Measurements from ENCODE around the gene MAFB.

DNA sequence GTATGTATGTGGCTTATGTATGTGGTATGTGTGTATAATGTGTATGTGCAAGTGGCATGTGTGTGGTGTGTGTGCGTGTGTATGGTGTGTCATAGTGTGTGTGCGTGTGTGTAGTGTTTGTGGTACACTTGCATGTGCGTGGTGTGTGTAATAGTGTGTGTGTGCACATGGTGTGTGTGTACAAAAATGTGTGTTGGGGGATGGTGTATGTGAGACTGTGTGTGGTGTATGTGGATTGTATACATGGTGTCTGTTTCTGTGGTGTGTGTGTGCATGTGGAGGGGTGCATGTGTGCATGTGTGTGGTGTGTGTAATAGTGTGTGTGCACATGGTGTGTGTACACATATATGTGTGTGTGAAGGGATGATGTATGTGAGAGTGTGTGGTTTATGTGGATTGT, 21.5 kb downstream of the MAFB start:
- TF ChIP-seq, protein P1, sequence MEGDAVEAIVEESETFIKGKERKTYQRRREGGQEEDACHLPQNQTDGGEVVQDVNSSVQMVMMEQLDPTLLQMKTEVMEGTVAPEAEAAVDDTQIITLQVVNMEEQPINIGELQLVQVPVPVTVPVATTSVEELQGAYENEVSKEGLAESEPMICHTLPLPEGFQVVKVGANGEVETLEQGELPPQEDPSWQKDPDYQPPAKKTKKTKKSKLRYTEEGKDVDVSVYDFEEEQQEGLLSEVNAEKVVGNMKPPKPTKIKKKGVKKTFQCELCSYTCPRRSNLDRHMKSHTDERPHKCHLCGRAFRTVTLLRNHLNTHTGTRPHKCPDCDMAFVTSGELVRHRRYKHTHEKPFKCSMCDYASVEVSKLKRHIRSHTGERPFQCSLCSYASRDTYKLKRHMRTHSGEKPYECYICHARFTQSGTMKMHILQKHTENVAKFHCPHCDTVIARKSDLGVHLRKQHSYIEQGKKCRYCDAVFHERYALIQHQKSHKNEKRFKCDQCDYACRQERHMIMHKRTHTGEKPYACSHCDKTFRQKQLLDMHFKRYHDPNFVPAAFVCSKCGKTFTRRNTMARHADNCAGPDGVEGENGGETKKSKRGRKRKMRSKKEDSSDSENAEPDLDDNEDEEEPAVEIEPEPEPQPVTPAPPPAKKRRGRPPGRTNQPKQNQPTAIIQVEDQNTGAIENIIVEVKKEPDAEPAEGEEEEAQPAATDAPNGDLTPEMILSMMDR (IDR thresholded peaks at IDR 0.05), result no peak
- TF ChIP-seq POLR2AphosphoS5 (IDR thresholded peaks at IDR 0.05; ENCODE audit: insufficient read depth in 1 of 2, low read depth in 1 of 2) (no peak), POLR2A (IDR thresholded peaks at IDR 0.05) (no peak)

Measured in vagina (tissue), 2 donors.